ENCODE measurements around the gene NIPA2. TPM values are rescaled to one million over a fixed set of nuclear protein-coding genes. Genes with fewer than 3 reads are reported as not detected.

Gene NIPA2
- total RNA-seq, 2 donors from 2014 or later = 57.0 to 58.3 TPM

DNA sequence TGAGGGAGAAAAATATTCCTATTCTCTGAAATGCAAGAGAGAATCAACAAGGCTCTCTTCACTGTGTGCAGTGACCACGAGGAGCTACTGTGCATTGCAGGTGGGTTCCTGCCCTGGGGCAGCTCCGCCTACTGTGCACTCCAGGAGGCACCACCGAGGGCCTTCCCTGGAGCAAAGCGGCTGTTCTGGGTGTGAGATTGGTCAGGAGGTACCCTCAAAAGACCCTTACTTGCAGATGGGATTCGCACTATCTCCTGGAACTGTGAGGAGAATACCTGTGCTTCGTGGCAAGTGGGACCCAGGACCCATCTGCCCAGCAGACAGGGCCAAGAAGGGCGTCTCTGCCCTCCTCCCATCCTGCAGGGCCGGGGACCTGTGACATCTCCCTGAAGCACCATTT is 72.8 kb downstream of the NIPA2 start:
- no peaks in the 10 kb centered on the region for H3K4me1 Mint-ChIP-seq
- peaks cover 71% of the 10 kb centered on the region for H3K36me3 ChIP-seq (ENCODE audit: control insufficient read depth, insufficient read depth, low read length)
- no peak for DNase-seq
- no peak overlapping the region for H3K9ac ChIP-seq (ENCODE audit: extremely low read depth, low read length, poor library complexity, severe bottlenecking)
- H3K9me3 Mint-ChIP-seq = no peaks in the 10 kb centered on the region
- H3K27me3 Mint-ChIP-seq (ENCODE audit: insufficient read depth) = no peaks in the 10 kb centered on the region
- no peak overlapping the region for H3K4me3 Mint-ChIP-seq
- WGBS, 2 experiments (ENCODE audit: insufficient coverage in 1 of 2, insufficient read length in 1 of 2) = 91 to 94% methylated on average over 3 to 8 of the region's 8 CpGs
- peaks cover 78% of the 10 kb centered on the region for H3K36me3 Mint-ChIP-seq (ENCODE audit: low read depth)
- H3K27ac Mint-ChIP-seq = no peak overlapping the region
- no peaks in the 10 kb centered on the region for H3K4me1 ChIP-seq (ENCODE audit: control insufficient read depth, insufficient read depth, low read length)
- no peaks in the 10 kb centered on the region for H3K9me3 ChIP-seq (ENCODE audit: control insufficient read depth, low read length)
- no peak overlapping the region for H3K4me3 ChIP-seq (ENCODE audit: low read length)
- H3K27ac ChIP-seq (ENCODE audit: low read depth, low read length) = no peak overlapping the region
- no peaks in the 10 kb centered on the region for H3K27me3 ChIP-seq (ENCODE audit: control insufficient read depth, insufficient read depth, low read length, poor library complexity, severe bottlenecking)
- TF ChIP-seq CTCF (conservative IDR thresholded peaks at IDR 0.05) = no peak

GRCh38 chr15:22912256-22912655 is 73.8 kb downstream of the NIPA2 start:
- no peaks in the 10 kb centered on the region for H3K9me3 Mint-ChIP-seq
- DNase-seq = no peak
- no peaks in the 10 kb centered on the region for H3K27me3 ChIP-seq (ENCODE audit: control insufficient read depth, insufficient read depth, low read length, poor library complexity, severe bottlenecking)
- H3K4me3 Mint-ChIP-seq = no peak overlapping the region
- no peak overlapping the region for H3K4me3 ChIP-seq (ENCODE audit: low read length)
- H3K9me3 ChIP-seq (ENCODE audit: control insufficient read depth, low read length) = no peaks in the 10 kb centered on the region
- 93 to 94% methylated on average over 8 to 12 of the region's 12 CpGs for WGBS, 2 experiments (ENCODE audit: insufficient coverage in 1 of 2, insufficient read length in 1 of 2)
- H3K27ac Mint-ChIP-seq = no peak overlapping the region
- H3K36me3 Mint-ChIP-seq (ENCODE audit: low read depth) = peaks cover 81% of the 10 kb centered on the region
- H3K36me3 ChIP-seq (ENCODE audit: control insufficient read depth, insufficient read depth, low read length) = peaks cover 75% of the 10 kb centered on the region
- TF ChIP-seq CTCF (conservative IDR thresholded peaks at IDR 0.05) = no peak
- H3K4me1 Mint-ChIP-seq = no peaks in the 10 kb centered on the region
- H3K27ac ChIP-seq (ENCODE audit: low read depth, low read length) = no peak overlapping the region
- no peaks in the 10 kb centered on the region for H3K4me1 ChIP-seq (ENCODE audit: control insufficient read depth, insufficient read depth, low read length)
- H3K9ac ChIP-seq (ENCODE audit: extremely low read depth, low read length, poor library complexity, severe bottlenecking) = no peak overlapping the region
- H3K27me3 Mint-ChIP-seq (ENCODE audit: insufficient read depth) = no peaks in the 10 kb centered on the region

DNA sequence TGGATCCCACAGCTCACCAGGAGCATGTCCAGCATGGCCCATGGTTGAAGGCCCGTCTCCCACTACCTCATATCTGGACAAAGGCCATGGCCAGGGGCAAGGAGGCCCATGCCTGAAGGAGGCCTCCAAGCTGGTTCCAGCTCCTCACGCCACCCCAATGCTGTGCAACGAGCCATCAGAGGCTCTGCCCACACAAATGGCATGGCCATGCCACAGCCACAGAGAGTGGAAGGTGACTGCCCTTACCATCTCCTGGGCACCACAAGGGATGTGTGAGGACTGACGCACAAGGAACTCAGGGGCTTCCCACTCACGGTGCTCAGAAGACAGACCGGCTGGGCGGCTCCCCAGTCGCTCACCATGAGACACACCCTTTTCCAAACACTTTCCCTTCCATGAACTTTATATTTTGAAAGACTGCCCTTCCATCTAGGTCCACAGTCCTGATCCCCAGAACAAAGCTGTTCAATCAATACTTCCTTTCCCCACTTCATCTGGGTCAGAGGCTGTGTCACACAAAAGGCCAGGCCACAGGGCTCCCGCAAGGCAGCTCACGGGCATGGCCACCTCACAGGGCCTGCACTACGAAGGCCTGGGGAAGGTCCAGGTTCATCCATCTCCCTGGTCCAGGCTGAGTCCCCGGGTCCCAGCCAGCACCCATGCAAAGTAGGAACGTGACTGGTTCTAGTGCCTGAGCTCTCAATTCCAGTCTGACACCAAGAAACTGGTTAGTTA is 75.3 kb downstream of the NIPA2 start:
- WGBS, 2 experiments (ENCODE audit: insufficient coverage in 1 of 2, insufficient read length in 1 of 2) = 95 to 96% methylated on average over 11 to 13 of the region's 13 CpGs
- H3K4me1 Mint-ChIP-seq = no peaks in the 10 kb centered on the region

More for the DNA sequence above, 75.3 kb downstream of the NIPA2 start:
- H3K36me3 Mint-ChIP-seq (ENCODE audit: low read depth) = peaks cover 82% of the 10 kb centered on the region
- H3K27me3 Mint-ChIP-seq (ENCODE audit: insufficient read depth) = no peaks in the 10 kb centered on the region
- Histone ChIP-seq H3K27me3 (ENCODE audit: control insufficient read depth, insufficient read depth, low read length, poor library complexity, severe bottlenecking) (no peaks in the 10 kb centered on the region), H3K27ac (ENCODE audit: low read depth, low read length) (no peak overlapping the region), H3K4me1 (ENCODE audit: control insufficient read depth, insufficient read depth, low read length) (no peaks in the 10 kb centered on the region), H3K4me3 (ENCODE audit: low read length) (no peak overlapping the region), H3K36me3 (ENCODE audit: control insufficient read depth, insufficient read depth, low read length) (peaks cover 76% of the 10 kb centered on the region), H3K9ac (ENCODE audit: extremely low read depth, low read length, poor library complexity, severe bottlenecking) (no peak overlapping the region), H3K9me3 (ENCODE audit: control insufficient read depth, low read length) (no peaks in the 10 kb centered on the region)
- no peak for TF ChIP-seq CTCF (conservative IDR thresholded peaks at IDR 0.05)
- H3K9me3 Mint-ChIP-seq = no peaks in the 10 kb centered on the region
- no peak overlapping the region for H3K27ac Mint-ChIP-seq
- no peak for DNase-seq
- H3K4me3 Mint-ChIP-seq = no peak overlapping the region
